Activated CD8-positive, alpha-beta memory T cell treated with anti-CD3 and anti-CD28 coated beads for 4 hours (primary cell): ENCODE measurements around the gene WDR36.

Experiments used
- DNase-seq, 2 donors: peaks; one replicate each; pipeline ENCODE4 v3.0.0-alpha.2; 2020; ENCODE audit warnings: low read depth in 2 of 2

The WDR36 gene

GRCh38 chr5:111099058-111099778, 7.1 kb downstream of the WDR36 start:
- DNase-seq: no peak

- no peak for DNase-seq
Measured at GRCh38 chr5:111106320-111106948, 14.3 kb downstream of the WDR36 start.

- no peak for DNase-seq
Measured at GRCh38 chr5:111107371-111107770, 15.2 kb downstream of the WDR36 start.

- DNase-seq: no peak
Measured at GRCh38 chr5:111111956-111112355, 19.8 kb downstream of the WDR36 start.

GRCh38 chr5:111113678-111114077, 21.5 kb downstream of the WDR36 start:
- no peak for DNase-seq

- DNase-seq: no peak
Measured at GRCh38 chr5:111115229-111115628, 23.1 kb downstream of the WDR36 start.

- DNase-seq: no peak
Measured at GRCh38 chr5:111116550-111116949, 24.4 kb downstream of the WDR36 start.

- DNase-seq: no peak
Measured at GRCh38 chr5:111117136-111117535, 25.0 kb downstream of the WDR36 start.

- DNase-seq: no peak
Measured at GRCh38 chr5:111119221-111119620, 27.1 kb downstream of the WDR36 start.

- DNase-seq: no peak
Measured at GRCh38 chr5:111119856-111120255, 27.7 kb downstream of the WDR36 start.

GRCh38 chr5:111120911-111121310, 28.8 kb downstream of the WDR36 start:
- no peak for DNase-seq

GRCh38 chr5:111121926-111122325, 29.8 kb downstream of the WDR36 start:
- DNase-seq: no peak

GRCh38 chr5:111122398-111122797, 30.2 kb downstream of the WDR36 start:
- DNase-seq: no peak

- no peak for DNase-seq
Measured at GRCh38 chr5:111124793-111125192, 32.6 kb downstream of the WDR36 start.

GRCh38 chr5:111126896-111127295, 34.7 kb downstream of the WDR36 start:
- no peak for DNase-seq

GRCh38 chr5:111127453-111128195, 35.5 kb downstream of the WDR36 start:
- no peak for DNase-seq

GRCh38 chr5:111129938-111130337, 37.8 kb downstream of the WDR36 start:
- DNase-seq: no peak

GRCh38 chr5:111131356-111131755, 39.2 kb downstream of the WDR36 start:
- no peak for DNase-seq

- no peak for DNase-seq
Measured at GRCh38 chr5:111132076-111132475, 39.9 kb downstream of the WDR36 start.

GRCh38 chr5:111132731-111133435, 40.7 kb downstream of the WDR36 start:
- DNase-seq: no peak

- no peak for DNase-seq
Measured at GRCh38 chr5:111133436-111133751, 41.2 kb downstream of the WDR36 start.

GRCh38 chr5:111134087-111134486, 41.9 kb downstream of the WDR36 start:
- DNase-seq: no peak
